IPS-NIHi7 (cell line): ENCODE measurements around the gene HAVCR2.

ENCODE experiments used
- DNase-seq: peaks from one replicate; pipeline ENCODE4 v3.0.0; 2012; ENCODE audit warnings: mixed read lengths; ENCODE audit errors: extremely low spot score

The HAVCR2 gene

DNA sequence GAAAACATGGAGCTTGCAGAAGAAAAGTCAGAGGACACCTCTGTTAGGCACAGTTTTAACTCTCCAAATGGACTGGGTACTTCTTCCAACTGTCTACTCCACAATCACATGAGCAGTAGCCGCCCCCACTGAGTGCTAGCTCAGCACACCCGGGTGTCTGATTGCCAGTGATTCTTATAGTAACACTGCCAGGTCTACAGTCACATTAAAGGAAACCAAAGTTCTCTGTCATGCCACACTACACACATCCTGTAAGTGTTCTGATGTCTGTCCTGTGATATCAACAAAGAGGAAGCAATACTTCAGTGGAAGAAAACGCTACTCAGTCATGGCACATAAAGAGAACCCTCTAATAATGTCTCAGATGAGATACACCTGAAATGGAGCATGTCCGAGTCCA, at the start of gene HAVCR2:
HAVCR2 (minus strand) TSS at position 69 of the 400 bp plus-strand sequence; CDS start at position 8, 61 bp downstream.
- DNase-seq, result no peak

GRCh38 chr5:157157293-157157891, 48.5 kb upstream of the HAVCR2 start:
- DNase-seq, result no peak

DNA sequence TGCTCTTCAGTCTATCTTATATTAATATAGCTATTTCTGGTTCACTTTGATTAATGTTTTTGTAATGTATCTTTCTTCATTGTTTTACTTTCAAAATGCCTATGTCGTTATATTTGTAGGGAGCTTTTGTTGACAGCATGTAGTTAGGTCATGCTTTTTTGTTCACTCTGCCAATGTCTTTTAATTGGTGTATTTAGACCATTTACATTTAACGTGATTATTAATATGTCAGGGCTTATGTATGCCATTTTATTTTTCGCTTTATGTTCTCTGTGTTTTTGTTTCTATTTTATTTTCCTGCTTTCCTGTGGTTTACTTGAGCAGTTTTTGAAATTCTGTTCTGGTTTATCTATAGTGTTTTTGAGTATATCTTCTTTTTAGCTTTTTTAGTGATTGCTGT, 46.5 kb upstream of the HAVCR2 start:
- DNase-seq, result no peak

DNA sequence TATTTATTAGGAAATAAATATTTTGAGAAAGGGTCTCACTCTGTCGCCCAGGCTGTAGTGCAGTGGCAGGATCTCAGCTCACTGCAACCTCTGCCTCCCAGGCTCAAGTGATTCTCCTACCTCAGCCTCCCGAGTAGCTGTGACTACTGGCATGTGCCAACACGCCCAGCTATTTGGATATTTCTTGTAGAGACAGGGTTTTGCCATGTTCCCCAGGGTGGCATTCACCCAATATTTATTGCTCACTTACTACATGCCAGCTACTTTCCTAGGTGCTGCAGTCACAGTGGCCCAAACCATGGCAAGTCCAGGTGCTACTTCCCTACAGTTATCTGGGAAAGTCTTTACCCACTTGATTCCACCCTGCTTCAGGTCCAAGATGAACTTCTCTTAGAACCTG, 42.2 kb upstream of the HAVCR2 start:
- no peak for DNase-seq

DNA sequence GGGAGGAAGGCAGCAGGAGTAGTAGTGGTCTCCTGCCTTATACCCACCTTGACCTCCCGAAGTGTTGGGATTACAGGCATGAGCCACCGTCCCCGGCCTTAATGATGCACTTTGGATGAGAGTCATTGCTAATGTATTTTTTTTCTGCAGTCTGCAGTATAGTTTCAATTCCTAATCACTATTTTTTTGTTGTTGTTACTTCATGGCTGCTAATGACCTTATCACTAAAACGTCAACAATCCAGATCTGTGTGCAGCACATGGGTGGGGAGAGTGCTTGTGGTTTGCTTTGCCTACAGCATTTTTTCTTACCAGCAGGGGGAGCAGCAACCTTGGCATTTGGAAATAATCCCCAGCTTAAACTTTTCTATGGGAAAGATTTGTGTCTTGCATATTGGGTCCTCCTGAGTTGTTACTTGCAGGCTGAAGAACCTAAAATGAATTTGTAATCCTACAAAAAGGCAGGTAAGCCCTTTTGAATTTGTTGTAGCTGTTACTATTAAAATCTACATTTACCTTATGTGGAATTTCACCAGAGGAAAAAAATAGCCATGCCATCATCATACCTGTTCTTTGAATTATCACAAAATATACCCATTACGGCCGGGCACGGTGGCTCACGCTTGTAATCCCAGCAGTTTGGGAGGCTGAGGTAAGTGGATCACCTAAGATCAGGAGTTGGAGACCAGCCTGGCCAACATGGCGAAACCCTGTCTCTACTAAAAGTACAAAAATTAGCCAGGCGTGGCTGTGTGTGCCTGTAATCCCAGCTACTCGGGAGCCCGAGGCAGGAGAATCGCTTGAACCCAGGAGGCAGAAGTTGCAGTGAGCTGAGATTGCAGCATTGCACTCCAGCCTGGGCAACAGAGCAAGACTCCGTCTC, 40.1 kb upstream of the HAVCR2 start:
- DNase-seq, result peak; percentile 70

- DNase-seq, result peak; percentile 46
These were observed 34.5 kb upstream of the HAVCR2 start for GRCh38 chr5:157143127-157143971.

DNA sequence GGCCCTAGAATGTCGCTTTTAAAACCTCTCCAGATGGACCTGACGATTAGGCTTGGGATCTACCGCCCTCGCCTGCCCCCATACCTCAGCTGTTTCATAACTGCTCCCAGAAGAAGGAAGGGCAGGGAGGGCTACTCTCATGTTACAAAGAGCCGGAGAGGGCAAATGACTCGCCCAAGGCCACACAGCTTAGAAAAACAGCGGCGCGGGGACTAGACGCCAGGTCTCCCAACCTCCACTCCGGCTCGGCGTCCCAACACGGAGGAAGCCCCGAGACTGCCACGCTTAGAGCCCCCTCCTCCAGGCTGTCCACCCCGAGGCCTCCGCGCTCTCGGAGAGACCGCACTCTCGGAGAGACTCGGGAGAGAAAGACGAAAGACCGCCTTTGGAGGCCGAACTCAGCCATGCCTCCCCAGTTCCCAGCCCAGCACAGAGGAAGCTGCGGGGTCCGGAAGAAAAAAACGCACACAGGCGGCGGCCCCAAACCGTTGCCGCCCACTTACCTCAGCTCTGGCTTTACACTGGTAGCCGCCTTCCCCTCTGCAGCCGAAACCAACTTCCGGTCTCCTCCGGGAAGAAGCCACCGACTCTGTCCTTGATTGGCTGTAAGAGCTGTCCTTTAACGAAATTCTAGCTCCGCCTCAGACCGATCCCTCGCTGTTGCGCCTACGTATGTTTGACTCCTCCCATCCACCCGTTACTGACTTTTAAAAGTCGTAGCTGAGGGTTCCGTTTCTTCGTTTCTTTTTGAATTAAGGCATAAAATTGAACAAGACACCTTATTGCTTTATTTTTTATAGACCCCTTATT, 33.7 kb upstream of the HAVCR2 start, which contains the start of gene MED7:
MED7 (minus strand) TSS at position 549 of the 810 bp plus-strand sequence. CDS start 3,434 bp downstream, outside the sequence.
- peak; percentile 98 for DNase-seq

DNA sequence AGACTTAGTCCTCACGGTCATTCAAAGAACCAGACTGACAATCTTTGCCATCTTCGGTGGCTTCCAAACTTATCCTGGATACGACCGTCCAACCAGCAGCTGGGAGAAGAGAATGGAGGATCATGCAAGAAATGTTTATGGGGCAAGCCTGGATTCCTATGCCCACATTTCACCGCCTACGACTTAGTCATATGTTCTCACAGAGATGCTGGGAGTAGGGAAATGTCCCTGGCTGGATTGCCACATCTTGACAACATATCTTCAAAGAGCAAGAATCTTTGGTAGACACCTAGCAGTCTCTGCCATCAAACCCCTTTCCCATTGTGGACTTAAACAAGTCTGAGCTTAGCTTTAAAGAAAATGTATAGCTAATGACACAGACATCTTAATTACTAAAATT, 28.8 kb upstream of the HAVCR2 start:
- no peak for DNase-seq

GRCh38 chr5:157132281-157132612, 23.4 kb upstream of the HAVCR2 start:
- no peak for DNase-seq

GRCh38 chr5:157130925-157131324, 22.1 kb upstream of the HAVCR2 start:
- DNase-seq, result no peak

DNA sequence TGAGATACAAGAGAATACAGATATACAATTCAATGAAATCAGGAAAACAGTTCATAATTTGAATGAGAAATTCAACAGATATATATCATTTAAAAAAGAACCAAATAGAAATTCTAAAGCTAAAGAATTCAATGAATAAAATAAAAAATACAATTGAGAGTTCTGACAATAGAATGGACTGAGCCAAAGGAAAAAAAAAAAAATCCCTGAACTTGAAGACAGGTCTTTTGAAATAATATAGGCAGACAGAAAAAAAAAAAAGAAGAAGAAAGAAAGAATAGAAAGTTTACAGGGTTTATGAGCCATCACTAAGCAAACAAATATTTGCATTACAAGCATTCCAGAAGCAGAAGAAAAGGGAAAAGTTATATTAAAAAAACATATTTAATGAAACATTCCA, 12.9 kb upstream of the HAVCR2 start:
- DNase-seq, result no peak

DNA sequence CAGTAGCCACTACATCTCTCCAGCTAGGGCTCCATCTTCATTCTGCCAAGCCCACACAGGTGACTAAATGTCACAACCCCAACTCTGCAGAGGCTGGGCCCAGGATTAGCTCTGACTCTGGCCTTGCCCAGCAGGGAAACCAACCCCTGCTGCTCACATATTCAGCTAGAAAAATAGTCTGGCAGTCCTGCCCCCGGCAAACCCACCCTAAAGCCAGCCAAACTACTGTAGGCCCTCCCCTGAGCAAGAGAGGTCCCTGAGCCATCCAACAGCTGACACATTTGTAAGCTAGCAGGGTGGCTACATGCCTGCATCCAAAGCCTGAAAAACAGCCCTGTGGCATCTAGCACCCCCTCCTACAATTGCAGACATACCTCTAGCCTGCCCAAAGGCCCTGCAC, 11.3 kb upstream of the HAVCR2 start:
- DNase-seq, result no peak

DNA sequence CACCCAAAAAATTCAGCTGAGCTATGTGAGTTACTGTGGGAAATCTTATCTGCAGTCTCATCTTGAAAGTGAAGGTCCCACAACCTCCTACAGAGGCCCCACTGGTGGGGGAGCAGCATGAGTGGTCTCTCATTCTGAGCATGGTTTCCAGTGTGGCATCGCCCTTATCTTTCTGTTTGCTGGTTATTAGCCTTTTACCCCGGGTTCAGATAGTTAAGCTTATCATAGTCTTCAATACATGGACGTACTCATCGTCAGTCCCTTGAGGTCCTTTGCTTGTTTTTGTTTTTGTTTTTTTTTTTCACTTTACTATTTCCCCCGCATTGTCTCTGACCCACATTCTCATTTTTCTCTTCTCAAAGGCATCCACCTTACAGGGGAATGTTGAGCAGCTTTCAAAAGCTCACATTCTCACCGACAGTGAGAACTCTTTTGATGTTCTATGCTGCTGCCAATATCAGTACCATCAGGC, 7.7 kb upstream of the HAVCR2 start:
- no peak for DNase-seq

GRCh38 chr5:157115502-157115901, 6.7 kb upstream of the HAVCR2 start:
- DNase-seq, result no peak

GRCh38 chr5:157115012-157115411, 6.2 kb upstream of the HAVCR2 start:
- no peak for DNase-seq

DNA sequence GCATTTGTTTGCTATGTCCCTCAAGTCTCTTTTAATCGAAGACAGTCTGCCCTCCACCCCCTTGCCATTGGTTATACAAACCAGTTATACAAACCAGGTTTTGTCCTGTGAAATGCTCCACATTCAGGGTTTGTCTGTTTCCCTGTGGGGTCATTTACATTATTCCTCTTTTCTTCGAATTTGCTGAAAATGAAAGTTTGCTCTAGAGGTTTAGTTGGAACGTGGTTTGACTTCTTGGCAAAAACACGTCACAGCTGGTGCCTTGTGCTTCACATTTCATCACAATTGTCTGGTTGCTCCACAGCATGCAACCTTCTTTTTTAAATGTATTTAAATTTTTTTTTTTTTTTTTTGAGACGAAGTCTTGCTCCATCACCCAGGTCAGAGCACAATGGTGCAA, 4.2 kb upstream of the HAVCR2 start:
- no peak for DNase-seq

GRCh38 chr5:157109744-157110143, 900 bp upstream of the HAVCR2 start:
- no peak for DNase-seq

DNA sequence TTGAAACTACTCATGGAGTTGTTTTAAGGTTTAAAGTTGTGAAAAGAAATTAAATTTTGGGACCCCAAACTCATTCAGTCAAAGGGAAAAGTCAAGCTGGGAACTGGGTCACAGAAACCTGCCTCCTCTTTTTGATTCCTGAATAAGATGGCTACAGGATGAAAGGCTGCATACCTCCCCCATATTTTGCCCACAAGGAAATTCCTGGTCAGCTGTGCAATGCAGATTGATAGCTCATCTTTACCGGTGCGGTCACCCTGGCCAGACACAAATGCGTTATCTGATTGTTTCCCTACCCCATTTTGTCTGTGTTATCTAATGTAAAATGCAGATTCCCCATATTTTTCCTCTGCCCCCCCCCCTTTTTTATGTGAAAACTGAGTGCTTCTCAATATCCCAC, 1.3 kb downstream of the HAVCR2 start:
- no peak for DNase-seq

DNA sequence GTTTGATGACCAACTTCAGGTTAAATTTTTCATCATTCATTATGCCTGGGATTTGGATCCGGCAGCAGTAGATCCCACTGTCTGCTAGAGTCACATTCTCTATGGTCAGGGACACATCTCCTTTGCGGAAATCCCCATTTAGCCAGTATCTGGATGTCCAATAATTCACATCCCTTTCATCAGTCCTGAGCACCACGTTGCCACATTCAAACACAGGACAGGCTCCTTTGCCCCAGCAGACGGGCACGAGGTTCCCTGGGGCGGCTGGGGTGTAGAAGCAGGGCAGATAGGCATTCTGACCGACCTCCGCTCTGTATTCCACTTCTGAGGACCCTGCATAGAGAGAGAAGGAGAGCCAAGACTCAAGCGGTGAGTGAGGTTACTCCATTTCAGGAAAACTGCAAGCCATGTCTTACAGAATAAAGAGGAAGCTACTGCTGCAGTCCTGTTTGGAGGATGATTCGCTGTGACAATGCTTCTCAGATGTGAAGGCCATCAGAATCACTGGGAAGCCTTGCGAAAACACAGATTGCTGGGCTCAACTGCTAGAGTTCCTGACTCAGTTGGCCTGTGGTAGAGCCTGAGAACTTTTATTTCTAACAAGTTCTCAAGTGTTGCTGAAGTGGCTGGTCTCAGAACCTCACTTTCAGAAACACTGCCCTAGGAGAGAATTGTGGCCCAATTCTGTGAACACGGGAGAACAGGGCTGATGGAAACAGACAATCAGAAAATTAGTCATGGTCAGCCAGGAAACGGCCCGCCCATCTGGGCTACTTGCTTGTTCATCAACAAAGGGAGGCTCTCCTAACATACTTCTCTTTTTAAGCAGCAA, 2.0 kb downstream of the HAVCR2 start:
- no peak for DNase-seq

DNA sequence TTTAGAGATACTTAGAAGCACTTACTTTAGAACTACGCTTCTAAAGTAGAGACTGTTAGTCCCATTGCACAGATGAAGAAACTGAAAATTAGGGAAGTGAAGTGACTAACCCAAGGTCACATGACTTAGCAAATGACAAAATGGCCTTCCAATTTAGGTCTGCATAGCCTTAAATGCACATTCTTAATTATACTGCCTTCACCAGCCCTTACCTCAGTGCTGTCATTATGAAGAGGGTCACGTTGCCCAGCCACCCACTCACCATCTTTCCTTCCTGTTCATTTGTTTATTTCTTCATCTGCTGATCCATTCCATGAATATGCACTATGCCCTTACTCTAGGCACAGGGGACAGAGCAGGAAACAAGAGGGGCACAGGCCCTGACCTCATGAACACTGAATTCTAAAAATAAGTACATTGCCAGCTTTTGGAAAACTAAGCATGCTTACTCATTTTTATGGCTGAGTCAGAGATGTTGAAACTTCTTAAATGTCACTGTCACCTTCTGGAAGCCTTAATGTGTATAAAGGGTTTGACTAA, 8.6 kb downstream of the HAVCR2 start:
- no peak for DNase-seq
